ENCODE results near the gene TTC4. TPM values are rescaled to one million over a fixed set of nuclear protein-coding genes. Genes with fewer than 3 reads are reported as not detected.

TTC4 gene
- total RNA-seq, 1 experiment from 2014 or later = 26.3 TPM

DNA sequence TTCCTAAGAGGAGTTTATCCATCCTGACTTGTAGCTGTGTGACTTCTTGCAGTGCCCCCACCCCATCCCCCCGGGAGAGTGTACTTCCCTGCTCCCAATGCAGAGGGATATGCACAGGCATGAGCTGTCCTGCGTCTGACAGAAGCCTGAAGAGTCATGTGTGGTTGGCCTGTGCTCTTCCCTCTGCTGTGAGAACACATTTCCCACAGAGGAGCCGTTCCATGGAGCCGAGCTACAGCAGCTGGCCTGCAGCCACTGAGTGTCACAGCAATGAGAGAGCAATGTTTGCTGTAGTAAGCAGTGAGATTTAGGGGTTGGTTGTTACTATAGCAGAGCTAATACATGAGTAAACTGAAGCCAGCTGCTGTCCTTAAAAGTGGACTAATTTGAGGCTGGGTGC is 26.6 kb downstream of the TTC4 start:
- ChIA-PET RAD21 (ENCODE audit: low non-redundant PET in 1 of 2, low total read pairs in 2 of 2, uncharacterized antibody in 2 of 2, unreplicated experiment in 2 of 2) (no interaction called here), CTCF (no interaction called here), POLR2A (no interaction called here)
- Histone ChIP-seq H3K9ac (ENCODE audit: low read length) (no peak overlapping the region), H3K36me3 (ENCODE audit: control insufficient read depth in 1 of 2, insufficient read depth in 2 of 2, low read length in 2 of 2) (peaks cover 27 to 37% of the 10 kb centered on the region in 2 experiments; a peak in 3 of 4 replicates), H3K4me3 (replicated peaks in 1 of 2; ENCODE audit: low read depth in 1 of 2, low read length in 2 of 2) (no peak overlapping the region), H3K9me3 (ENCODE audit: control insufficient read depth in 1 of 2, insufficient read depth in 1 of 2, low read depth in 1 of 2, low read length in 2 of 2) (no peaks in the 10 kb centered on the region), H2AFZ (ENCODE audit: low read depth, low read length, poor library complexity, severe bottlenecking) (no peak overlapping the region), H4K20me1 (ENCODE audit: insufficient read depth) (no peaks in the 10 kb centered on the region), H3K9me2 (ENCODE audit: insufficient read depth) (no peaks in the 10 kb centered on the region), H3K79me2 (ENCODE audit: insufficient read depth, low read length) (no peaks in the 10 kb centered on the region), H3K4me1 (ENCODE audit: control insufficient read depth in 1 of 2, insufficient read depth in 2 of 2, low read length in 2 of 2) (no peaks in the 10 kb centered on the region), H3K4me2 (ENCODE audit: low read length) (no peak overlapping the region), H3K27ac (ENCODE audit: low read depth, low read length) (no peak overlapping the region), H3K27me3 (ENCODE audit: insufficient read depth, low read length) (no peaks in the 10 kb centered on the region)
- no TSS peak for BruUV-seq (replicated peaks)
- DNase-seq (ENCODE audit: low read depth, low spot score) = no peak
- intact Hi-C loops (cut with micrococcal nuclease) = no loop called here
- TF ChIP-seq, protein P1, sequence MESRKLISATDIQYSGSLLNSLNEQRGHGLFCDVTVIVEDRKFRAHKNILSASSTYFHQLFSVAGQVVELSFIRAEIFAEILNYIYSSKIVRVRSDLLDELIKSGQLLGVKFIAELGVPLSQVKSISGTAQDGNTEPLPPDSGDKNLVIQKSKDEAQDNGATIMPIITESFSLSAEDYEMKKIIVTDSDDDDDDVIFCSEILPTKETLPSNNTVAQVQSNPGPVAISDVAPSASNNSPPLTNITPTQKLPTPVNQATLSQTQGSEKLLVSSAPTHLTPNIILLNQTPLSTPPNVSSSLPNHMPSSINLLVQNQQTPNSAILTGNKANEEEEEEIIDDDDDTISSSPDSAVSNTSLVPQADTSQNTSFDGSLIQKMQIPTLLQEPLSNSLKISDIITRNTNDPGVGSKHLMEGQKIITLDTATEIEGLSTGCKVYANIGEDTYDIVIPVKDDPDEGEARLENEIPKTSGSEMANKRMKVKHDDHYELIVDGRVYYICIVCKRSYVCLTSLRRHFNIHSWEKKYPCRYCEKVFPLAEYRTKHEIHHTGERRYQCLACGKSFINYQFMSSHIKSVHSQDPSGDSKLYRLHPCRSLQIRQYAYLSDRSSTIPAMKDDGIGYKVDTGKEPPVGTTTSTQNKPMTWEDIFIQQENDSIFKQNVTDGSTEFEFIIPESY (IDR thresholded peaks at IDR 0.05; ENCODE audit: extremely low read depth, insufficient replicate concordance, low read length) = no peak
- TF ChIP-seq ELF1 (IDR thresholded peaks at IDR 0.05; ENCODE audit: borderline replicate concordance, low read depth) (no peak), CBX3 (IDR thresholded peaks at IDR 0.05; ENCODE audit: low read depth) (no peak), JUND (IDR thresholded peaks at IDR 0.05) (no peak), TCF7L2 (IDR thresholded peaks at IDR 0.05; ENCODE audit: borderline replicate concordance, extremely low read depth, insufficient read depth, insufficient read length) (no peak), EZH2phosphoT487 (IDR thresholded peaks at IDR 0.05; ENCODE audit: borderline replicate concordance) (no peak), EGR1 (IDR thresholded peaks at IDR 0.05; ENCODE audit: low read depth) (no peak), SRF (IDR thresholded peaks at IDR 0.05; ENCODE audit: low read depth) (no peak), FOSL1 (IDR thresholded peaks at IDR 0.05; ENCODE audit: low read depth) (no peak), SP1 (IDR thresholded peaks at IDR 0.05; ENCODE audit: low read depth) (no peak)
- TF ChIP-seq, protein P2, sequence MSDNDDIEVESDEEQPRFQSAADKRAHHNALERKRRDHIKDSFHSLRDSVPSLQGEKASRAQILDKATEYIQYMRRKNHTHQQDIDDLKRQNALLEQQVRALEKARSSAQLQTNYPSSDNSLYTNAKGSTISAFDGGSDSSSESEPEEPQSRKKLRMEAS (IDR thresholded peaks at IDR 0.05) = no peak
- TF ChIP-seq, protein P3, sequence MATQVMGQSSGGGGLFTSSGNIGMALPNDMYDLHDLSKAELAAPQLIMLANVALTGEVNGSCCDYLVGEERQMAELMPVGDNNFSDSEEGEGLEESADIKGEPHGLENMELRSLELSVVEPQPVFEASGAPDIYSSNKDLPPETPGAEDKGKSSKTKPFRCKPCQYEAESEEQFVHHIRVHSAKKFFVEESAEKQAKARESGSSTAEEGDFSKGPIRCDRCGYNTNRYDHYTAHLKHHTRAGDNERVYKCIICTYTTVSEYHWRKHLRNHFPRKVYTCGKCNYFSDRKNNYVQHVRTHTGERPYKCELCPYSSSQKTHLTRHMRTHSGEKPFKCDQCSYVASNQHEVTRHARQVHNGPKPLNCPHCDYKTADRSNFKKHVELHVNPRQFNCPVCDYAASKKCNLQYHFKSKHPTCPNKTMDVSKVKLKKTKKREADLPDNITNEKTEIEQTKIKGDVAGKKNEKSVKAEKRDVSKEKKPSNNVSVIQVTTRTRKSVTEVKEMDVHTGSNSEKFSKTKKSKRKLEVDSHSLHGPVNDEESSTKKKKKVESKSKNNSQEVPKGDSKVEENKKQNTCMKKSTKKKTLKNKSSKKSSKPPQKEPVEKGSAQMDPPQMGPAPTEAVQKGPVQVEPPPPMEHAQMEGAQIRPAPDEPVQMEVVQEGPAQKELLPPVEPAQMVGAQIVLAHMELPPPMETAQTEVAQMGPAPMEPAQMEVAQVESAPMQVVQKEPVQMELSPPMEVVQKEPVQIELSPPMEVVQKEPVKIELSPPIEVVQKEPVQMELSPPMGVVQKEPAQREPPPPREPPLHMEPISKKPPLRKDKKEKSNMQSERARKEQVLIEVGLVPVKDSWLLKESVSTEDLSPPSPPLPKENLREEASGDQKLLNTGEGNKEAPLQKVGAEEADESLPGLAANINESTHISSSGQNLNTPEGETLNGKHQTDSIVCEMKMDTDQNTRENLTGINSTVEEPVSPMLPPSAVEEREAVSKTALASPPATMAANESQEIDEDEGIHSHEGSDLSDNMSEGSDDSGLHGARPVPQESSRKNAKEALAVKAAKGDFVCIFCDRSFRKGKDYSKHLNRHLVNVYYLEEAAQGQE (IDR thresholded peaks at IDR 0.05; ENCODE audit: low read depth) = no peak
- no peak for ATAC-seq

Measured in HCT116 (cell line).